GM20000 (cell line): Measurements from ENCODE around the gene SPINT1.

Experiments used
- DNase-seq: peaks from one replicate; pipeline ENCODE4 v3.0.0; 2012; ENCODE audit warnings: low spot score
- CTCF ChIP-seq: IDR thresholded peaks from 2 replicates; pipeline ENCODE4 v1.5.1; 2012; ENCODE audit warnings: mild to moderate bottlenecking, control low read depth; ENCODE audit errors: extremely low read depth, missing control alignments

Gene SPINT1

GRCh38 chr15:40863660-40864270 is 19.9 kb downstream of the SPINT1 start:
- TF ChIP-seq CTCF = no peak
- no peak for DNase-seq

- DNase-seq = no peak
- TF ChIP-seq CTCF = no peak
These were observed 23.4 kb downstream of the SPINT1 start for GRCh38 chr15:40867199-40867598.

- TF ChIP-seq CTCF = no peak
These were observed 25.8 kb downstream of the SPINT1 start for GRCh38 chr15:40869686-40870085.

GRCh38 chr15:40870716-40871115 is 26.9 kb downstream of the SPINT1 start:
- no peak for DNase-seq
- no peak for TF ChIP-seq CTCF

More at GRCh38 chr15:40869686-40870085, 25.8 kb downstream of the SPINT1 start:
- no peak for DNase-seq

GRCh38 chr15:40871749-40872617 is 28.1 kb downstream of the SPINT1 start:
- peak; percentile 84 for DNase-seq
- no peak for TF ChIP-seq CTCF

GRCh38 chr15:40872791-40873693 is 29.2 kb downstream of the SPINT1 start:
- no peak for TF ChIP-seq CTCF
- no peak for DNase-seq
